ENCODE data around the gene CSNK2A1.

GRCh38 chr20:584161-584970 is 40.8 kb upstream of the CSNK2A1 start:
- no peak for TF ChIP-seq CTCF (IDR thresholded peaks at IDR 0.05)
- no peak for TF ChIP-seq POLR2A (IDR thresholded peaks at IDR 0.05)
